T-helper 1 cell (primary cell): ENCODE measurements around the gene SLC9A8.
"Not testable (repeated sequence)": the region's sequence is repeated elsewhere in the genome, so short reads cannot be mapped to it uniquely, and the experiment has no call there.

Experiments
- DNase-seq, 5 donors: peaks; one replicate each; pipeline ENCODE4 v3.0.0-alpha.2; 2012 to 2020

Gene SLC9A8

GRCh38 chr20:49880724-49881445 lies 68.3 kb downstream of the SLC9A8 start:
- DNase-seq: no peak

- no peak for DNase-seq
These were observed 69.7 kb downstream of the SLC9A8 start for GRCh38 chr20:49882171-49882970.

- DNase-seq: no peak
These were observed 70.7 kb downstream of the SLC9A8 start for GRCh38 chr20:49883246-49883802.

DNA sequence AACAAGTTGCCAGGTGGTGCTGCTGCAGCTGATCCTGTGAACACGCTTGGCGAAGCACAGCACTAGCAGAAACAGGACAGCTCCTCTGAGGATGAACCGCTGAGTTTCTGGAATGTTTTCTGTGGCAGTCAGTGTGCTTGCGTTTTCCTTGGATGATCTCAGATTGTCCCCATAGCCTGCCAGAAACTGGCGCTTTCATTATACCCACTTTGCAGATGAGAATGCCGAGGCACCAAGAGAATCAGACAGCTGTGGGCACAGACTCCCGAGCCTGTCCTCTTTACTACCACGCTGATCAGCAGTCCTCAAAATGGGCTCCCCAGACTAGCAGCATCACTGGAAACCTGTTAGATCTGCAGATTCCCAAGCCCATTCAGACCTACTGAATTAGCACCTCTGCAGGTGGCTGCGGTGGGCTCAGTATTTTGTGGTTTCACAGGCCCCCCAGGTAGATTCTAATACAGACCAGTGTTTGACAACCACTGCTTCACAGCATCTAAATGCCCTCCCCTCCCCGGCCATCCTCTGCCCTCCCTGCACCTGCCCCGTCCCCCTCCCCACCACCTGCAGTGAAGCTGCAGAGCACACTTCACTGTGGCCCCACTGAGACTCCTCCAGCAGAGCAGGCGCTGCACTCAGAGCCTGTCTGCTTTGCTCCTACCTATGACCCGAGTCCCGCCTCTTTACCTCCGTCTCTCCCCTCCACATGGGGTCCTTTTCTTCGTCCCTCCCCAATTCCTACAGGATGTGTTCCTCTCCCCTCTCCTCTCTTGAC lies 73.1 kb downstream of the SLC9A8 start:
- no peak for DNase-seq

- DNase-seq: no peak
These were observed 74.1 kb downstream of the SLC9A8 start for GRCh38 chr20:49886571-49887213.

GRCh38 chr20:49887251-49888211 lies 74.9 kb downstream of the SLC9A8 start:
- DNase-seq: no peak

DNA sequence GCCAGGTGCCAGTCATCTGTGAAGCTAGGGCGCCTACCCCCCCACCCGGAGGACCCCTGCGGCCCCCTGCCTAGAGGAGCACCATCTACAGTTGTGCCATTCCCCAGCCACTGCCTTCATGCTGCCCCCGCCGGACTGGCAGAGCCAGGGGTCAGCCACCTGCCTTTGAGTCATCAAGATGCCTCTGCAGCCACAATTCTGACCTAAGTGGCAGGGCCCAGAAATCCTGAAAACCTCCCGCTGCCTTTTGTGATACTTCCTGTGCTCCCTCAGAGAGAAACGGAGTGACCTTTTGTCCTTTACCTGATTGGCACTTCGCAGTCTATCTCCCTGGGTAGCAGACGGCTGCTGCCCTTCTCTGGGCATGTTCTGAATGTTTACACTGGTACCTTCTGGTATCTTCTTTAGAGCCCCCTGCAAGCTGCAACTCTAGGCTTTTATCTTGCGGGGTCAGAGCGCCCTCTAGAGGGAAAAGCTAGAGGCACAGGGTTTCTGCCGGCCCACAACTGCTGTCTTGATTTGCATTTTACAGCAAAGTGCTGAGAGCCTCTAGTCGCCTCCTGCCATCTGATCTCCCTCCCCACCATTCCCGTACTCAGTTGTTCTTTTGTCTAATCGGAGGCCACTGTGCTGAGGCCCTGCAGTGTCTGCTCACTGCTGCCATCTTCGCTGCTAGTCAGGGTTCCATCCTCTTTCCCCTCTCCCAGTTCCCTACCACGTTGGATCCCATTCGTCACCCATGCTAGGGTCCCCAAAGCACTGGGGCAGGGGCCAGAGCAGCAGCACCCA lies 75.8 kb downstream of the SLC9A8 start:
- DNase-seq: peak in 3 of 5 donors; percentile 29 to 45 (median 37)

GRCh38 chr20:49889001-49889934 lies 76.6 kb downstream of the SLC9A8 start:
- DNase-seq: no peak

GRCh38 chr20:49889935-49890333 lies 77.3 kb downstream of the SLC9A8 start:
- no peak for DNase-seq

DNA sequence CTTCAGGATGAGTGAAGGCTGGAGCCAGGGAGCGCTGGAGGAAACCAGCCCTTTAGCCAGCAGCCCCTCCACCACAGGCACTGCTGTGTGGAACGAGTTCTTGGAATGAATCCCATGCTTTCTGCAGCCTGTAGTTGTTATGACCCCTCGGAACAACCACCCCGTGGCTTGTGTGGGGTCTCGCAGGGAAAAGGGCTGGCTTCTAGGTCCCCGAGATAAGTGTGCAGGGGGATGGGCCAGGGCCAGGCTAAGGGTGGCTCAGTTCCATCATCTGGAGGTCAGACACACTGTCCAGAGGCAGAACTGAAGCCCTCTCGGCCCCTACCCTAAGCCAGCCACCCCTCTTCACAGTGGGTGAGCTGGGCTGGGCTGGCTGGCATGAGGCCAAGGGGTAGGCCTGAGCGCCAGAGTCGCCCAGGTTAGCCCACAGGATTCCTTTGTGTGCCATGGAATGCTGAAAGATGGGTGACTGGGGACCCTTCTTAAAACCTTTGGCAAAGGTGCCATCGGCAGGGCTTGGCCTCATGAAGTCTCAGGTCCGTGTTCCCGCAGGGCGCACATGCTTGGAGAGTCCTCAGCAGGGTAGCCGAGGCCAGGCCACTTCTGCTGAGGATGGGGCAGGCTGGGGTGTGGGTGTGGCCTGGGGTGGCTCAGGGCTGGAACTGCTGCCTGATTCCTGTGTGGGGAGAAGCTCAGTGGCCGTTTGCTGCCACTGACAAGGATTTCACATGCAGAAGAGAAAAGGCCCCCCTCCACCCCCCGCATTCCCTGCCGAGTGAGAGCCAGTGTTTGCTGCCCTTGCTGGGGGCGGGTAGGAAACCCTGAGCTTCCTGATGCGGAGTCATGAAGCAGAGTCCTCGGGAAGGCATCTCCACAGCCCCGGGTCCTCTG lies 78.1 kb downstream of the SLC9A8 start:
- no peak for DNase-seq

DNA sequence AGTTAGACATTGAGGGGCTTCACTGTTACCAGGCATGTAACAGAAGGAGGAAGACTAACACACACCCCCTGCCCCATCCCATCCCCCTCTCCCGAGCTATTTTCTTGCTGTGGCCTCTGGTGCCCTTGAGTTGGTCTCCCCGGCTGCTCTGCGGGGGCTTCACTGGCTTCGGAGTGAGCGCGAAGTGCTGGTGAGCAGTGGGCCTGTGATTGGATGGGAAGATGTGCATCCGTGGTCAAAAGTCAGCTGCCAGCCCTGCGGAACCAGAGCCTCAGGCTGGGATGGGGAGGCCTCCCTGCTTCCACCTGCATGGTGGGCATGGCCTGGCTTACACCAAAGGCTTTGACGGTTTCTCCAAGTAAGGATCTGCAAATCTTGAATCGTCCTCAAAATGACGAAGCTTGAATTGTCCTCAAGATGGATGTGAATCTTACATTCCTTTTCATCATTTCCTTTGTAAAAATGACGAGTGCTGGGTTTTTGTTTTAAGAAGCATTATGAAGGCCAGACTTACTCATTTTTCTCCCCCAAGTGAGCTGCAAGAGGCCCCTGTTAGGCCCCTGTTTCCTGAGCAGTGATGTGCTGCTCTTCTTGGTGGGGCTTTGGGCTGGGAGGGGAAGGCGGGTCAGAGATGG lies 79.0 kb downstream of the SLC9A8 start:
- DNase-seq: no peak

- DNase-seq: no peak
These were observed 79.6 kb downstream of the SLC9A8 start for GRCh38 chr20:49892260-49892659.

GRCh38 chr20:49892817-49893216 lies 80.2 kb downstream of the SLC9A8 start:
- no peak for DNase-seq

- DNase-seq: peak in 1 of 5 donors; percentile 33
These were observed 80.8 kb downstream of the SLC9A8 start for GRCh38 chr20:49893242-49894072.

GRCh38 chr20:49894073-49894470 lies 81.4 kb downstream of the SLC9A8 start:
- DNase-seq: peak in 1 of 5 donors; percentile 78

GRCh38 chr20:49895474-49896093 lies 83.0 kb downstream of the SLC9A8 start:
- not testable (repeated sequence) for DNase-seq
